ENCODE measurements around the gene UBXN2A.
"Not testable (repeated sequence)": the region's sequence is repeated elsewhere in the genome, so short reads cannot be mapped to it uniquely, and the experiment has no call there.

Gene UBXN2A

DNA sequence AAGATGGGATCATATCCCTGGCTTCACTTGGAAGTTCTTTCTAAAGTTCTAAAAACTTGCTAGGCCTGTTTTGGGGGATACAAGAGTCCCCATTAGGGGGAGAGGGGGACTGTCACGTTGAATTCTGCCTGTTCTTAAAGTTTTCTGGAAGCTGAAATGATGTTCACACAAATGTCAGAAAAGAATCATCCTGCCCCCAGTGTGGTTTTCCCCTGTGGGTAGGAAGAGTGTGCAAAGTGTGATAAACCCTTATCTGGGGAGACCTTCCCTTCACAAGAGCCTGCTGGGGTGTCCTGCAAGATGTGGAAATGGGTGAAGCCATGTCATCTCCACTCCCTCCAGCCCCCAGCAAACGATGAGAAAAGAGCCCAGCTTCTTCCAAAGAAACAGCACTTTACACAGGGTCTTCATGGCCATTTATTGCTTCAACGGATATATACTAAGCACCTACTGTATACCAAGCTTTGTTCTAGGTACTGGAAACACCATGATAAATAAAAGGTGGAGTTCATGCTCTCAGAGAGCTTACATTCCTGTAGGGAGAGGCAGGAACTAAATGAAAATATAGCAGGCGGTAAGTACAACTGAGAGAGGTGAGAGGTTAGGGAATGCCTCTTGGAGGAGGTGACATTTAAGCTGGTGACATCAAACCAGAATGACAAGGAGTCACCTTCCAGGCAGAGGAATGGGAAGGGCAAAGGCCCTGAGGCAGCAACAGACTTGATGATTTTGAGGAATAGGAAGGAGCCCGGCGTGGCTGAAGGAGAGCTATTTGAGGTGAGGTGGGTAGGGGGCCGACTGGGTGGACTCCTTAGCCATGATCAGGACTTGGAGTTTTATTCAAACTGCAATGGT lies 71.2 kb downstream of the UBXN2A start:
- no peak for DNase-seq (ENCODE audit: low read depth in 2 of 2)

DNA sequence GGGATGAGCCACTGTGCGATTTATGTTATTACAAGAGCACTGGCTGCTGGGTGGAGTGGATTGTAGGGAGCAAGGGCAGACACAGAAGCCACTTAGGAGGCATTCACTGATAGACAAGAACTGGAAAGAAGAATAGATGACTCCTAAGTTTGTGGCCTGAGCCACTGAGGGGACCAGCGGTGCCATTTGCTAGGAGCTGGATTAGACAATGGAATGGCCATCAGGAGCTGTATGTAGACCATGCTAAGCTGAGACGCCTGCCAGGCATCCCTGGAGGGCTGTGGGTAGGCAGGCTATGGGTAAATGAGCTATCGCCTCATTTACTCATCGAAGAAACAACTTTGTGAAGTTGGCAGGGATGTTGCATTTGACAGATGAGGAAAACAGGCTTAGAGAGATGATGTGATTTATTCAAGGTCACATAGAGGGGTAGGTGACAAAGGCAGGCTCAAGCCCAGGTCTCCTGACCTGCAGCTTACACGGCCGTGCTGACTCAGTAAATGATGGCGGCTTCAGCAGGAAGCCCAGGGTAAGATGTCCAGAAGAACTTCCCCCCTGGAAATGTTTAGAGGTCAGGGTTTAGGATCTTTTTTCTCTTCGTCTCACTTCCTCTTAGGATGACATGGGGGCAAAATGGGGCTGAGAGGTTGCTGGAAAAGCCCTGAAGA lies 72.4 kb downstream of the UBXN2A start:
- no peak for DNase-seq (ENCODE audit: low read depth in 2 of 2)

- DNase-seq (ENCODE audit: low read depth in 2 of 2) = not testable (repeated sequence)
Observed at GRCh38 chr2:24014902-24015301, 74.6 kb downstream of the UBXN2A start.

DNA sequence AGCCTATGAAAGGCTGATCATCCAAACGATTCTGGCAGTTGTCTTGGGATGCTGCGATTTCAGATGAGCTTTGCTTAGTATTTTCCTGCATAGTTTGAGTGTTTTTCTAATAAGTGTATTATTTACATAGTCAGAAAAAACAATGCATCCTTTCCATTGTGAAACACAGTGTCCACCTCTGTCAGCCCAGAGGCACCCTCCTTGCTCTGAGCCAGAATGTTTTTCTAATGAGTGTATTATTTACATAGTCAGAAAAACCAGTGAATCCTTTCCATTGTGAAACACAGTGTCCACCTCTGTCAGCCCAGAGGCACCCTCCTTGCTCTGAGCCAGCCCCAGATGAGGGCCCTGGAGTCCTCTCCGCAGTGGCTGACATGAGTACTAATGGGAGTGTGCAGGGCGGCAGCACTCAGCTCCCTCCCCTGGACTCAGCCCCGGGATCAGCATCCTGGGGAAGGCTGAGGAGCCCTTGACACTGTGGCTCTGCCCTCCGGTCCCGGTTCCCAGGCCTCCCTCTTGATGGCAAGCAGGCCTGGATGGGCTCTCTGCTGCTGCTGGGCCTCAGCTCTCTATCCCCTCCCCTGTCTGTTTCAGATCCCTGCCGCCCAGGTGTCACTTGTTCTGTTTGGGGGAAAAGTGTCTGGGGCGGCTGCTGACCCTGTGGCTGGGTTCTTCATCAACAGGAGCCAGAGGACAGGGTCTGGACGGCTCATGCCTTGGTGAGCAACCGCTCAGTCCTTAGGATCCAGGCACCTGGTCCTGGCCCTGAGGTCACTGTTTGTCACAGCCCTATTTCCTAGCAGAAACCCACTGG lies 75.5 kb downstream of the UBXN2A start:
- no peak for DNase-seq (ENCODE audit: low read depth in 2 of 2)

DNA sequence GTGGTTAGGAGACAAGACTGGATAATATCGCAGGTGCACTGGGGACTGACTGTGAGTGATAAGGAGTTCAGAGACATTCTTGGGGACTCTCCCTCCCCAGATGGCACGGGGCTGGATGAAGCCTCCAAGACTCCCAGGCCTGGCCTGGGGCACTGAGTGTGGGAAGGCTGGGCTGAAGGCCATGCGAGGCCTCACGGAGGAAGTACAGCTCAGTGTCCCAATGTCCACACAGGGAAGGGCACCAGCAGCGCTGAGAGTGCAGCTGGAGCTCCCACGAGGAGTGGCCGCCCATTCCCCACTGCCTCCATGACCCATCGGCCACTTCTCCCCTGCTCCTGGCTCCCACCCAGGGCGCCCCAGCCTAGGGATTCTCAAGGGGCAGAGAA lies 76.1 kb downstream of the UBXN2A start:
- no peak for DNase-seq (ENCODE audit: low read depth in 2 of 2)

GRCh38 chr2:24016853-24017703 lies 76.8 kb downstream of the UBXN2A start:
- no peak for DNase-seq (ENCODE audit: low read depth in 2 of 2)

DNA sequence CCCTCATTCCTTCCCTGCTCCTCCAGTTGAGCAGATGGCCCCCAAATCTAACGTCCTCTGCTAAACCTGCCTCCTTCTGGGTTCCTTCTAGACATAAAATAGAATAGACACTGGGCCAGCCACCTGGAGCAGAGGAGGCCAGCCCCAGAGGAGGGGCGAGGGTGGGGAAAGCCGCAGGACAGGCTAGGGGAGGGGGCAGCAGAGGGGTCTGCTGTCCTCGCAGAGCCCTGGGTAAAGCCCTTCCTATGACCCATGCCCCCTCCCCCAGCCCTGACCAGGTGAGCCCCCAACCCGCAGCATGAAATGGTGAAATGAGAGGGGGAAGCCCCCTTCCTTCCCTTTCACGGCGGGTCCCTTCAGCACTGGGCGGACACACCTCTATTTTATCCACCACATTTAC lies 77.4 kb downstream of the UBXN2A start:
- no peak for DNase-seq (ENCODE audit: low read depth in 2 of 2)

DNA sequence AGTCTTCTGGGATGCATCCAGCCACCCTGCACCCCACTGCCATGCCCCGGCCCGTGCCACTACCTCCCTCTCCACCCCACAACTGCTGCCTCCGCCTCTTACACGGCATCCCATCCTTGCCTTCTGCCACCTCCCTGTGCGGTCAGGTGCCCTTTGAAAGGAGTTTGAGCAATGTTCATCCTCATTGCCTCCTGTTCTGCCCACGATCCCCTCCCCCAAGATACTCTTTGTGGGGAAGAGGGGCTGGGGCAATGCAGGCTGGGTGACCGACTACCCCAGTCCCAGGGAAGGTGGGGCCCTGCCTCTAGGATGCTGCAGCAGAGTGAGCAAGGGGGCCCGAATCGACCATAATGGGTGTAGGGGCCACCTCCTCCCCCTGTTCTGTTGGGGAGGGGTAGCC lies 78.0 kb downstream of the UBXN2A start:
- DNase-seq (ENCODE audit: low read depth in 2 of 2) = no peak

GRCh38 chr2:24019729-24020128 lies 79.5 kb downstream of the UBXN2A start:
- DNase-seq (ENCODE audit: low read depth in 2 of 2) = no peak

- DNase-seq (ENCODE audit: low read depth in 2 of 2) = no peak
Observed at GRCh38 chr2:24020244-24020643, 80.0 kb downstream of the UBXN2A start.

DNA sequence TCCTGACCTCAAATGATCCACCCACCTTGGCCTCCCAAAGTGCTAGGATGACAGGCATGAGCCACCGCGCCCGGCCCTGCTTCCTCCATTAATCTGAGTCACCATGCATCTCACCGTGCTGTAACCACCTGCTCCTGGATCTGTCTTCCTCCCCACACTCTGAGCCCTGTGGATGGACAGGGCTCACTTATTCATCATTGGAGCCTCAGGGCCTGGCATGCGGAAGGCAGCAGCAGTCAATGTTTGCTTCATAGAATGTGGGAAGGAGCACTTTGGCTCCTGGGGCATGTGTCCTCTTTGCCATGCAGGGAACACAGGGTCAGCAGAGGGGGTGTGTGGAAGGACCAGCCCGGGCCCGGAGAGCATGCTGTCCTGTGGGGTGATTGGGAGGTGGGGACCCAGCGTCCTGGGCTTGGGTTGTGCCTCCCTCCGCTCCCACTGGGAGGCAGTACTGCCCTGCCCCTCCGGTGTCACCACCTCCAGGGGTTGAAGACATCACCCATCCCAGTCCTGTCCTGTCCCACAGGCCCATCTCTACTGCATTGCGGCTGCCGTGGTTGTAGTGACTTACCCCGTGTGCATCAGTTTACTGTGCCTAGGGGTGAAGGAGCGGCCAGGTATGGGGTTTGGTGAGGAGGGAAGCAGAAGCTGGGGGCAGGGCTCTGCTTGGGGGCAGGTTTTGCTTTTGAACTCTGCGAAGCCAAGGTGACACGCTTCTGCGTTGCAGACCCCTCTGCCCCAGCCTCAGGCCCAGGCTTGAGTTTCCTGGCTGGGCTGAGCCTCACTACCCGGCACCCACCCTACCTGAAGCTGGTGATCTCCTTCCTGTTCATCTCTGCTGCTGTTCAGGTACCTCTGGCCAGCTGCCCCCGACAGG lies 81.1 kb downstream of the UBXN2A start:
- no peak for DNase-seq (ENCODE audit: low read depth in 2 of 2)

DNA sequence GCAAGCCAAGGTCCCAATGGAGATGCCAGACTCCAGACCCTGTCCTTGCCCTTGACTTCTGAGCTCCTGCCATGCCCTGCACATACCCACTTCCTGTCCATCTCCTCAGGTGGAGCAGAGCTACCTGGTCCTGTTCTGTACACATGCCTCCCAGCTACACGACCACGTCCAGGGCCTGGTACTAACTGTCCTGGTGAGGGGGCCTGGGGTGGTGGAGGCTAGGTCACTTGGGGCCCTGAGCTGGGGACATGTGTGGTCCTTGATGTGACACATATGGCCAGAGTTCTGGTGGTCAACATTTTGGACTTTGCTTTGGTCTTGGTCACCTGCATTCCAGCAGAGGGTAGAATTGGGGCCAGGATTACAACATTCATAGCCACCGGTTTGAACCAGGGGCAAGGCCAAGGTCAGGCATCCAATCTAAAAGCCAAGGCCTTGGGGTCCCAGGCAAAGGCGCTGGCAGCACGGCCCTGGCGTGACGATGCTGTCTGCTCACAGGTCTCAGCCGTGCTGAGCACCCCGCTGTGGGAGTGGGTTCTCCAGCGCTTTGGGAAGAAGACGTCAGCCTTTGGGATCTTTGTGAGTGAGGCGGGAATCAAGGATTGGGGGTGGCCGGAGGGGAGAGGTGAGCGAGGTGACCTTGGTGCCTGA lies 82.2 kb downstream of the UBXN2A start:
- no peak for DNase-seq (ENCODE audit: low read depth in 2 of 2)

- DNase-seq (ENCODE audit: low read depth in 2 of 2) = no peak
Observed at GRCh38 chr2:24022975-24023575, 82.8 kb downstream of the UBXN2A start.

DNA sequence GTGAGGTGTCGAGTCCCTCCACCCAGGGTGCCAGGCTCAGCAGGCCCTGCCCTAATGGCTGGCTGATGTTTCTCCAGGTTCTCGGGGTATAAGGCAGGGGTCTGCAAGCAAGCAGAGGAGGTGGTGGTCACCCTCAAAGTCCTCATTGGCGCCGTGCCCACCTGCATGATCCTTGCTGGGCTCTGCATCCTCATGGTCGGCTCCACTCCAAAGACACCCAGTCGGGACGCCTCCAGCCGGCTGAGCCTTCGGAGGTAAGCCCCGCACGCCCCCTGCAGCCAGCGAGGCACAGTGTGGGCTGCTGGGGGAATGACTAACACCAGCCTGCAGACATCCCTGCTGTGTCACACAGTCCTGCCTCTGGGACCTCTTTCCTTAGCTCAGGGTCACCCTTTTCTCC lies 83.8 kb downstream of the UBXN2A start:
- DNase-seq (ENCODE audit: low read depth in 2 of 2) = no peak

DNA sequence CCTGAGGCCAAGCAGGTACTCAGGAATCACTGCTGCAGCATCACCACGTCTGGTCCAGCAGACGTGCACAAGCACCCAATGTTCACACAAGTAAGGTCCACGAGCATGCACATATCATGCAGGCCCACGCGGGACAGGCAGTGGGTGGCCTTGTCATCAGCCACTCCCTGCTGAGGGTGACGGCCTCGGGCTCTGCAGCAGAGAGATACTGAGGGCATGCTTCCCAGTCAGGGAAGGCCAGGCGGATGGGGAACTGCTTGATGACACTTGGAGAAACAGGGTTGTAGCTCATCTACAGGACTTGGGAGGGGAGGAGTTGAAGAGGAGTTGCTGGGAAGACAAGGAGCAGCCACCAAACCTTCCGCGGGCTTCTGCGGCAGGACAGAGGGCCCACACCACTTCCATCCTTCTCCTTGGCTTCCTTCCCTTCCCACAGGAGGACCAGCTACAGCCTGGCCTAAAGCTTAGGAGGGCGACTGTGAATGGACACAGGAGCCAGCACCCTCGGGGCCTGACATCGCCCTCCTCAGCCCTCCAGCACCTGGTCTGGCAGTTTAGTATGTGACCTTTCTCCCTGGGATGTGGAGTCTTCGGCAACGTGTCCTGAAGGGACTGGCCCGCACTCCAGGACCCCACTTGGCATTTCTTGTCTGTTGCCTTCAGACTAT lies 84.9 kb downstream of the UBXN2A start:
- DNase-seq (ENCODE audit: low read depth in 2 of 2) = no peak

DNA sequence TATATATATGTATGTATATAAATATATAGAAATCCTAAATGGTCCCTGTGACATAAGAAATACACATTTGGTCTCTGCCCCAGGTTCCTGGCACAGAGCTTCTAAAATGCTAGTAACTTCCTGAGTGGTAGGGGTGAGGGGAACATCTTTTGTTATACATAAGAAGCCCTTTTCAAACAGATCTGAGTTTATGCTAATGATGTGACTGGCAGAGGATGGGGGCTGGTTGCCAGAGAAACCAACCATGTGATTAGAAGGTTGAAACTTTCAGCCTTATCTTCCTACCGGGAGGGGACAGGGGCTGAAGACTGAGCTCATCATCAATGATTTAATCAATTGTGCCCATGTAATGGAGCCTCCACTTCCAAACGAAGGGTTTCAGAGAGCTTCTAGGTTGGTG lies 86.0 kb downstream of the UBXN2A start:
- DNase-seq (ENCODE audit: low read depth in 2 of 2) = no peak

DNA sequence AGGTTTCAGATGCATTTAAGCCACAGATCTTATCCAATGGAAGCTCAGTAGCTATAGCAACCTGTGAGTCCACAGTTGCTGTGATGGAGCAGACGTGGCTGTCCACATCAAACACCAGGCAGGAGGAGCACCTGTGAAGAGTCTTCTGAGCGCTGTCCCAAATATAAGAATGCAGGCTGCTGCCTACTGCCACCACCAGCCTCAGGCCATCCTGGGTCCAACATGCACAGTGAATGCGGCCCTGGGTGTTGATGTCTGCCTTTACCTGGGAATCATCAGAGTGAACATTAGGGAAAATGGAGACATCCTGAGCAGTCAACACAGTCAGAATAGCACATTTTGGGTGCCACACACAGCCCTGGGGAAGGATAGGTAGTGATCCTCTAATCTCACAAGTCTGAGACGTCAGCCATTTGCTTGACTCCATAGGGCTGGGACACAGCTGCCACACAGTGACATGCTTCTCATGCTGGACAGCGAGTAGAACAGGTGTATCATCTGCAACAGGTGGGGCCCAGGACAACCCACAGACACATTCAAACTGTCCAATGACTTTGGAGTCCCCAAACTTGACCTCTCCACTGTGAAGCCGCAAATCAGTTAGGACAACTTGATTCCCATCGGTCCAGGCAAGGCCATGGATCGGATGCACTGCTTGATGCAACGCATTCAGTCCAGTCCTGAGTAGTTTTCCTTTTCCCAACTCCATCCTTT lies 98.7 kb downstream of the UBXN2A start:
- DNase-seq (ENCODE audit: low read depth in 2 of 2) = no peak

DNA sequence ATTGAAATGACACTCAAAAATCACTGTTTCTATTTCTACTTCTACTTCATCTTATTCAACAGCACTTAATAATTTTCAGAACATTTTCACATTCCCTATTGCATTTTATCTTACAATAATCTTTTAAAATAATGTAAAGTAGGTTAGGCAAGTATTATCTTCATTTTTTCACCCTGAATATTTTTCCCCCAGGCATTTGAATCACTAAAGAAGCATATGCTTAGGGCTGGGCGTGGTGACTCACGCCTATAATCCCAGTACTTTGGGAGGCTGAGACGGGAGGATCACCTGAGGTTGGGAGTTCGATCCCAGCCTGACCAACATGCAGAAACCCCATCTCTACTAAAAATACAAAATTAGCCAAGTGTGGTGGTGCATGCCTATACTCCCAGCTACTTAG lies 100.2 kb downstream of the UBXN2A start:
- no peak for DNase-seq (ENCODE audit: low read depth in 2 of 2)

All from stimulated activated CD8-positive, alpha-beta memory T cell treated with anti-CD3 and anti-CD28 coated beads, Interleukin-7, amount 100 ng/mL, for 4 hours (primary cell).